ENCODE results near the gene NECAB3. TPM values are rescaled to one million over a fixed set of nuclear protein-coding genes. Genes with fewer than 3 reads are reported as not detected.

Gene NECAB3
- total and polyA plus RNA-seq, 2 of the 13 experiments (the other 11 are each of a cell fraction or from before 2014, with no cell fraction given): 61.5 to 65.5 TPM

DNA sequence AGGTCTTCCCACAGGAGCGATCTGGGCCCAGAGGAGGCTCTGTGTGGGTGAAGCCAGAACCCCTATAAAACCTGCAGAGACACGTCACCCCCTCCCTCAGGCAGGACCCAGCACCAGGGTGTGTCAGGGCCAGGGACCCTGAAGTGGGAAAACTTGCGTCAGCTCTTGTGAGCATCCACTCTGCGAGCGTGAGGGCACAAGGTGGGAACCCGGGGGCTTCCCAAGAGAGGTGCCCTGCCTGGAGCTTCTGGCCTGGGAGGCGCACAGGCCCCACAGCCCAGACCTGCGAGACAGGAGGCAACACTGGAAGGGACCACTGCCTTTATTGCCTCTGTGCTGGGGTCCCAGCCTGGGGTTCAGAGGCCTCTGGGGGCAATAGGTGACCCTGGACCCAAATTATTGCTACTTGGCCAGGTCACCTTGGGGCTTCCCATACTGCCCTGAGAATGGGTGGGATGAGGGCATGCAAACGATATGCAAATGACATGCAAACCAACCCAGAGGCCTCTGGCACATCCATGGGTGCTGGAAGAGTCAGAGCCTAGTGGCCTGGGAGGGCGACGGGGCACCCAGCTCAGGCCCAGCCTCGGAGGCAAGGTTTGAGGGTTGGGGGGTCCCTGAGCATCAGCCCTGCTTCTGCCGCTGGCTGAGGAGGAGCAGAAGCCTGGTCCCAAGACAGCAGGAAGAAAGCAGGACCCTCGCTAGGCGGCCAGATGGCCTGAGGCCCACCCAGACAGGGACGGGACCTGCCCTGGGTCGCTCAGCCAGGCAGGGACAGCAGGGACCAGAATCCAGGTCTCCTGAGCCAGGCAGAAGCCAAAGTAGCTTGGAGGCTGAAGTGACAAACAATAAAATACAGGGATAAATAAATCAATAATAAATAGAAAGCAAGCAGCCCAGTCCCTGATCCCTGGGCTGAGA is 17.2 kb downstream of the NECAB3 start (continued):
- TF ChIP-seq AGO2 (optimal IDR thresholded peaks at IDR 0.05; ENCODE audit: low read depth, low read length): peak; percentile 5
- TF ChIP-seq ZNF782 (CRISPR knock-in tag; IDR thresholded peaks at IDR 0.05; ENCODE audit: borderline replicate concordance): no peak
- TF ChIP-seq ZNF768 (CRISPR knock-in tag; IDR thresholded peaks at IDR 0.05): no peak
- no peak for TF ChIP-seq MXI1 (IDR thresholded peaks at IDR 0.05; ENCODE audit: borderline replicate concordance, low read depth, low read length)
- no peak for TF ChIP-seq PRDM15 (CRISPR knock-in tag; IDR thresholded peaks at IDR 0.05)
- TF ChIP-seq ZBTB7B (CRISPR knock-in tag; IDR thresholded peaks at IDR 0.05): no peak
- no peak for TF ChIP-seq ZNF883 (CRISPR knock-in tag; IDR thresholded peaks at IDR 0.05; ENCODE audit: not compliant biosample characterization)
- TF ChIP-seq ZNF605 (CRISPR knock-in tag; IDR thresholded peaks at IDR 0.05): no peak
